Spinal cord (tissue), 4 donors: ENCODE measurements around the gene SPINK1. TPM values are rescaled to one million over a fixed set of nuclear protein-coding genes. Genes with fewer than 3 reads are reported as not detected.

Source experiments
- polyA plus RNA-seq, 2 donors: library from polyadenylated mRNA; unstranded; fragments of 120-200 nt; gene quantifications; one replicate each; pipeline ENCODE4 v1.2.1, GENCODE V29; 2013; ENCODE audit not compliant: insufficient read length in 2 of 2
- total RNA-seq, 2 donors: library from RNA; depleted of rRNA in 1 of 2; stranded (reverse); fragments of 120-200 nt in 1 of 2; fragments of >200 nt in 1 of 2; gene quantifications; one replicate each; pipeline versions ENCODE4 v1.2.3 to v1.2.4, GENCODE V29; 2013 to 2014

SPINK1 gene
- total and polyA plus RNA-seq, 4 donors, result 0.35 TPM; not detected in 3

Other genes starting within 250 kb of the SPINK1 start
- 10 to 100 TPM; 31.0 to 31.4 TPM for gene JAKMIP2, start 48.9 kb downstream of the SPINK1 start, total RNA-seq
- gene JAKMIP2, start 48.9 kb downstream of the SPINK1 start, polyA plus RNA-seq, result 10 to 100 TPM; 33.1 to 45.7 TPM
- gene SCGB3A2, start 47.0 kb upstream of the SPINK1 start, total RNA-seq, result not detected
- gene SCGB3A2, start 47.0 kb upstream of the SPINK1 start, polyA plus RNA-seq, result under 1 TPM in 1 of 2 donors, not detected in 1; 0.54 TPM
- not detected for gene C5orf46, start 74.9 kb upstream of the SPINK1 start, total RNA-seq
- gene C5orf46, start 74.9 kb upstream of the SPINK1 start, polyA plus RNA-seq, result not detected
- under 1 TPM; 0.06 to 0.10 TPM for gene SPINK5, start 232.3 kb upstream of the SPINK1 start, total RNA-seq
- gene SPINK5, start 232.3 kb upstream of the SPINK1 start, polyA plus RNA-seq, result under 1 TPM; 0.09 to 0.24 TPM